NCI-H2227 (cell line): ENCODE results near the gene ETNK2.
A peak's percentile ranks its signal among the peaks of the same experiment; 100 is the strongest.

Source experiments
- DNase-seq: peaks from one replicate; lab custom pipeline; 2025; ENCODE audit not compliant: unreplicated experiment; lab: John Stamatoyannopoulos, UW

The ETNK2 gene

GRCh38 chr1:204149107-204149506 lies 2.7 kb downstream of the ETNK2 start:
- DNase-seq = no peak

GRCh38 chr1:204147406-204148383 lies 4.1 kb downstream of the ETNK2 start:
- DNase-seq = no peak

- DNase-seq = no peak
Observed at GRCh38 chr1:204146965-204147364, 4.9 kb downstream of the ETNK2 start.

GRCh38 chr1:204146309-204146708 lies 5.5 kb downstream of the ETNK2 start:
- no peak for DNase-seq

GRCh38 chr1:204145033-204145504 lies 6.8 kb downstream of the ETNK2 start:
- no peak for DNase-seq

- DNase-seq = no peak
Observed at GRCh38 chr1:204143276-204144041, 8.4 kb downstream of the ETNK2 start.

GRCh38 chr1:204142032-204142974 lies 9.5 kb downstream of the ETNK2 start:
- no peak for DNase-seq

GRCh38 chr1:204141131-204141530 lies 10.7 kb downstream of the ETNK2 start:
- no peak for DNase-seq

- DNase-seq = no peak
Observed at GRCh38 chr1:204139952-204140351, 11.9 kb downstream of the ETNK2 start.

GRCh38 chr1:204139088-204139487 lies 12.8 kb downstream of the ETNK2 start:
- no peak for DNase-seq

- no peak for DNase-seq
Observed at GRCh38 chr1:204136814-204137213, 15.0 kb downstream of the ETNK2 start.

GRCh38 chr1:204134103-204134502 lies 17.7 kb downstream of the ETNK2 start:
- DNase-seq = no peak

GRCh38 chr1:204132718-204133117 lies 19.1 kb downstream of the ETNK2 start:
- no peak for DNase-seq

- DNase-seq = no peak
Observed at GRCh38 chr1:204131978-204132377, 19.9 kb downstream of the ETNK2 start.

- DNase-seq = no peak
Observed at GRCh38 chr1:204130981-204131892, 20.6 kb downstream of the ETNK2 start.

- DNase-seq = peak; percentile 34
Observed at GRCh38 chr1:204130178-204130577, 21.7 kb downstream of the ETNK2 start.

GRCh38 chr1:204128964-204129896 lies 22.6 kb downstream of the ETNK2 start:
- peak; percentile 83 for DNase-seq

GRCh38 chr1:204128464-204128963 lies 23.3 kb downstream of the ETNK2 start:
- DNase-seq = no peak
